H1 (cell line): ENCODE measurements around the gene AGPAT3. TPM values are rescaled to one million over a fixed set of nuclear protein-coding genes. Genes with fewer than 3 reads are reported as not detected.

Source experiments
- RBBP5 ChIP-seq: IDR thresholded peaks from 2 replicates; pipeline ENCODE4 v1.7.1; 2012; ENCODE audit warnings: low read depth, mild to moderate bottlenecking, inconsistent platforms, low read length, moderate library complexity, borderline replicate concordance
- SUZ12 ChIP-seq: fragments of 200-600 bp; sonication (generic); IDR thresholded peaks from 2 replicates; pipeline ENCODE4 v1.6.1; 2012; ENCODE audit warnings: mild to moderate bottlenecking, inconsistent platforms, low read length, moderate library complexity, mixed read lengths
- YY1 ChIP-seq: IDR thresholded peaks from 2 replicates; pipeline ENCODE4 v1.6.1; 2011; ENCODE audit warnings: low read depth, mild to moderate bottlenecking, low read length
- polyA plus RNA-seq, 7 experiments: library from polyadenylated mRNA; depleted of rRNA in 3 of 7; stranded (reverse) in 5 of 7; unstranded in 2 of 7; fragments of >200 nt in 5 of 7; fragments of 200-250 nt in 2 of 7; gene quantifications; 1 replicate in 5 of 7; 2 replicates in 1 of 7; 4 replicates in 1 of 7; pipeline versions ENCODE4 v1.2.1 to v1.2.3, GENCODE V29; 2011 to 2013; ENCODE audit warnings: missing spikeins in 2 of 7, mixed read lengths in 2 of 7
- total RNA-seq: library from RNA; stranded (reverse); fragmentation: NEBNext Ultra II Directional; extraction: Animal tissue kit (Norgen Biotek cat#: 25700); gene quantifications from 2 replicates; pipeline ENCODE4 v1.2.1, GENCODE V29; 2021

Gene AGPAT3
- total and polyA plus RNA-seq, 2 of the 8 experiments (the other 6 are each of a cell fraction or from before 2014, with no cell fraction given) = 5.8 to 7.3 TPM

DNA sequence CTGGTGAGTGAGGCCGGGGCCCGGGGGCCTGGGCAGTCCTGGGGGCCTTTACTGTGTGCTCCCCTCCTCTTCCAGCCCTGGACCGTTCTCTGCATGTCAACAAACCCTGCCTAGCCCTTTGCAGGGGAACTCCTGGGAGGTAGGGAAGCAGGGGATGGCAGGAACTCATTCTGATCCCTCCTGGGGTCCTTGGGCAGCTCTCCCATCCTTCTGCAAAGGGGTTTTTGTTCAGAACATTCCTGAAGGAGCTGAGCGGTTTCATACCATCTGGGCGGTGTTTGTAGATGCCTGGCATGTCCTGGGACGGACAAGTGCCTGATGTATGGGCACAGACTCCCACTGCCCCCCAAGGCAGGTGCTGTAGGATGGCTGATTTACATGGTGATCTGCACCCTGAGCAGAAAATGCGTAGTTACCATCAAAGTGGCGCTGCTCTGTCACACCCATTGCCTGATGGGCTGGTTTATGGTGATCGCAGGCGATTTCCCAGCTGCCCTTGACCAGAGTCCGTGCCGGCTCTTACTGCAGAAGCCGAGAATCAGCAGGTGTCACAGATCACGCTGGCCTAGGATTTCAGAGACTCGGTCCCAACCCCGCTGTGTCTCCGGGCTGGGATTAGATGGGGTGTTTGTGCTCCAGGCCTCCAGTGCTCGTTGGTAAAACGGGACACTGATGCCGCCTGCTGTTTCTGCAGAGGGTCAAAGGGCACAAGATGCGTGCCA lies 75.5 kb downstream of the AGPAT3 start (continued):
- TF ChIP-seq RBBP5 = no peak
- no peak for TF ChIP-seq SUZ12
- TF ChIP-seq YY1 = no peak
